ENCODE results near the gene TNIP1.

The TNIP1 gene

GRCh38 chr5:151002250-151002649 lies 78.6 kb downstream of the TNIP1 start:
- Histone ChIP-seq H3K27me3 (ENCODE audit: insufficient read depth, low read length, poor library complexity) (peaks cover 12% of the 10 kb centered on the region), H3K79me2 (ENCODE audit: insufficient read depth, low read length) (no peaks in the 10 kb centered on the region), H4K20me1 (ENCODE audit: insufficient read depth, low read length) (no peaks in the 10 kb centered on the region), H2AFZ (ENCODE audit: low read depth, low read length) (no peak overlapping the region), H3K4me1 (ENCODE audit: insufficient read depth, low read length) (no peaks in the 10 kb centered on the region), H3K4me3 (ENCODE audit: low read depth in 1 of 2, low read length in 2 of 2) (no peak overlapping the region), H3K27ac (ENCODE audit: low read length) (no peak overlapping the region), H3K9ac (ENCODE audit: low read depth, low read length) (no peak overlapping the region), H3K4me2 (ENCODE audit: insufficient read depth, low read length) (no peak overlapping the region), H3K36me3 (ENCODE audit: insufficient read depth, low read length) (no peaks in the 10 kb centered on the region), H3K9me3 (ENCODE audit: insufficient read depth, low read length, severe bottlenecking) (no peaks in the 10 kb centered on the region)
- DNase-seq (no peak), ATAC-seq (ENCODE audit: insufficient read depth, low read depth) (no peak)
- TF ChIP-seq EZH2 (IDR thresholded peaks at IDR 0.05; ENCODE audit: borderline replicate concordance, low read depth, low read length, severe bottlenecking) = no peak
- peak; percentile 45 for TF ChIP-seq CTCF (IDR thresholded peaks at IDR 0.05; ENCODE audit: borderline replicate concordance, extremely low read depth, low read length, poor library complexity, severe bottlenecking)

DNA sequence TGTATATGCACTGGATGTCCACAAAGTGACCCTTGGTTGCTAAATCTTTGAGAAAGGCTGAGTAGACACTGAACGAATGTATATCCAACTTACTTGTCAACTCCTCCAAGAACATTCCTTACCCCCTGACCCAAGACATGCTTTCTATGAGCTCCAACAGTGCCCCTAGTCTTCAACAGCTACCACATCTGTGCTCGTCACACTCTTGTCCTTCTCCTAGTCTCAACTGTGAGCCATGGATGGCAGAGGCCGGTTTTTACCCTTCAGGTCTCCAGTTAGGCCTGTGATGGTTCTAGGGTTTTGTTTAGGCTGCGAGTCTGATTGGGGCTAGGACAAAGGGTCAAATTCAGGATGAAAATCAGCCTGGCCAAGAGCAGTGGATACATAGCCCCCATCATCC lies 79.4 kb downstream of the TNIP1 start:
- H3K4me3 ChIP-seq (ENCODE audit: low read depth in 1 of 2, low read length in 2 of 2) = no peak overlapping the region
- H3K27me3 ChIP-seq (ENCODE audit: insufficient read depth, low read length, poor library complexity) = peaks cover 12% of the 10 kb centered on the region
- ATAC-seq (ENCODE audit: insufficient read depth, low read depth) (no peak), DNase-seq (no peak)
- no peak overlapping the region for H3K27ac ChIP-seq (ENCODE audit: low read length)
- no peaks in the 10 kb centered on the region for H3K36me3 ChIP-seq (ENCODE audit: insufficient read depth, low read length)
- H3K9ac ChIP-seq (ENCODE audit: low read depth, low read length) = no peak overlapping the region
- no peaks in the 10 kb centered on the region for H3K9me3 ChIP-seq (ENCODE audit: insufficient read depth, low read length, severe bottlenecking)
- no peaks in the 10 kb centered on the region for H3K79me2 ChIP-seq (ENCODE audit: insufficient read depth, low read length)
- no peak overlapping the region for H3K4me2 ChIP-seq (ENCODE audit: insufficient read depth, low read length)
- no peak overlapping the region for H2AFZ ChIP-seq (ENCODE audit: low read depth, low read length)
- TF ChIP-seq EZH2 (IDR thresholded peaks at IDR 0.05; ENCODE audit: borderline replicate concordance, low read depth, low read length, severe bottlenecking) = no peak
- no peak for TF ChIP-seq CTCF (IDR thresholded peaks at IDR 0.05; ENCODE audit: borderline replicate concordance, extremely low read depth, low read length, poor library complexity, severe bottlenecking)
- no peaks in the 10 kb centered on the region for H3K4me1 ChIP-seq (ENCODE audit: insufficient read depth, low read length)
- no peaks in the 10 kb centered on the region for H4K20me1 ChIP-seq (ENCODE audit: insufficient read depth, low read length)

GRCh38 chr5:150999704-151000442 lies 81.0 kb downstream of the TNIP1 start:
- ATAC-seq (ENCODE audit: insufficient read depth, low read depth) (no peak), DNase-seq (no peak)
- H4K20me1 ChIP-seq (ENCODE audit: insufficient read depth, low read length) = no peaks in the 10 kb centered on the region
- H3K27ac ChIP-seq (ENCODE audit: low read length) = no peak overlapping the region
- H2AFZ ChIP-seq (ENCODE audit: low read depth, low read length) = no peak overlapping the region
- no peaks in the 10 kb centered on the region for H3K9me3 ChIP-seq (ENCODE audit: insufficient read depth, low read length, severe bottlenecking)
- TF ChIP-seq EZH2 (IDR thresholded peaks at IDR 0.05; ENCODE audit: borderline replicate concordance, low read depth, low read length, severe bottlenecking) = no peak
- no peak for TF ChIP-seq CTCF (IDR thresholded peaks at IDR 0.05; ENCODE audit: borderline replicate concordance, extremely low read depth, low read length, poor library complexity, severe bottlenecking)
- no peak overlapping the region for H3K9ac ChIP-seq (ENCODE audit: low read depth, low read length)
- peaks cover 12% of the 10 kb centered on the region for H3K27me3 ChIP-seq (ENCODE audit: insufficient read depth, low read length, poor library complexity)
- H3K79me2 ChIP-seq (ENCODE audit: insufficient read depth, low read length) = no peaks in the 10 kb centered on the region
- no peak overlapping the region for H3K4me3 ChIP-seq (ENCODE audit: low read depth in 1 of 2, low read length in 2 of 2)
- no peak overlapping the region for H3K4me2 ChIP-seq (ENCODE audit: insufficient read depth, low read length)
- no peaks in the 10 kb centered on the region for H3K4me1 ChIP-seq (ENCODE audit: insufficient read depth, low read length)
- no peaks in the 10 kb centered on the region for H3K36me3 ChIP-seq (ENCODE audit: insufficient read depth, low read length)

Data from DND-41 (cell line).